Panc1 (cell line): ENCODE measurements around the gene ROMO1. TPM values are rescaled to one million over a fixed set of nuclear protein-coding genes. Genes with fewer than 3 reads are reported as not detected.
"Not testable (repeated sequence)": the region's sequence is repeated elsewhere in the genome, so short reads cannot be mapped to it uniquely, and the experiment has no call there.

Source experiments
- ATAC-seq: fragments of 200-7000 bp; cut with Tn5 transposase; 2 replicates; pipeline ENCODE4 v1.9.1; 2020; ENCODE audit warnings: mild to moderate bottlenecking, moderate library complexity
- BruUV-seq: library from RNA; stranded (reverse); fragments of 400-500 nt; replicated peaks from 2 replicates; lab custom pipeline; 2021; lab: Mats Ljungman, UMichigan
- CTCF ChIA-PET: fragments of 300-600 bp; sonication (Branson Sonifier 250); formaldehyde crosslinking; loops from one replicate; lab custom pipeline; 2022; ENCODE audit warnings: antibody characterized with exemption; lab: Charles Lee
- POLR2A ChIA-PET: fragments of 300-600 bp; sonication (Branson Sonifier 250); formaldehyde crosslinking; loops from one replicate; lab custom pipeline; 2022; ENCODE audit warnings: antibody characterized with exemption; lab: Charles Lee
- DNase-seq: peaks from one replicate; pipeline ENCODE4 v3.0.0-alpha.2; 2010; ENCODE audit warnings: low read depth, low spot score
- H3K27ac ChIP-seq: 2 replicates; pipeline ENCODE4 v1.5.1; 2011; ENCODE audit warnings: mild to moderate bottlenecking, low read length, inconsistent platforms
- H3K27me3 ChIP-seq: fragments of 200-500 bp; sonication (Bioruptor generic); 2 replicates; pipeline ENCODE4 v1.6.0; 2014; ENCODE audit warnings: low read length, inconsistent platforms; ENCODE audit not compliant: control insufficient read depth, insufficient read depth
- H3K36me3 ChIP-seq: fragments of 200-500 bp; sonication (Bioruptor generic); 2 replicates; pipeline ENCODE4 v1.5.1; 2014; ENCODE audit warnings: inconsistent platforms, mild to moderate bottlenecking, low read length, moderate library complexity; ENCODE audit not compliant: control insufficient read depth, insufficient read depth
- H3K4me1 ChIP-seq: 2 replicates; pipeline ENCODE4 v1.5.1; 2011; ENCODE audit warnings: inconsistent platforms, mild to moderate bottlenecking, low read length, moderate library complexity; ENCODE audit not compliant: control insufficient read depth, insufficient read depth
- H3K4me3 ChIP-seq, 2 experiments: 2 replicates each; pipeline ENCODE4 v1.5.1; 2011 to 2012; ENCODE audit warnings: low read depth in 2 of 2, low read length in 2 of 2, mild to moderate bottlenecking in 2 of 2, inconsistent platforms in 1 of 2, moderate library complexity in 1 of 2
- H3K9me3 ChIP-seq: fragments of 200-500 bp; sonication (Bioruptor generic); 2 replicates; pipeline ENCODE4 v1.5.1; 2014; ENCODE audit warnings: low read depth, mild to moderate bottlenecking, inconsistent platforms, low read length, moderate library complexity; ENCODE audit not compliant: control insufficient read depth, insufficient read depth
- CTCF ChIP-seq: fragments of 450-650 bp; IDR thresholded peaks from 2 replicates; pipeline ENCODE4 v1.5.1; 2017; ENCODE audit warnings: mild to moderate bottlenecking
- POLR2AphosphoS5 ChIP-seq: IDR thresholded peaks from 2 replicates; pipeline ENCODE4 v1.6.1; 2012; ENCODE audit warnings: mild to moderate bottlenecking, low read depth, low read length, moderate library complexity
- REST ChIP-seq, 2 experiments: IDR thresholded peaks; 2 replicates each; pipeline ENCODE4 v1.6.1; 2011 to 2012; ENCODE audit warnings: low read depth in 2 of 2, control low read depth in 1 of 2, low read length in 1 of 2, mild to moderate bottlenecking in 1 of 2, moderate library complexity in 1 of 2; ENCODE audit not compliant: insufficient read depth in 1 of 2
- SIN3A ChIP-seq: IDR thresholded peaks from 2 replicates; pipeline ENCODE4 v1.6.1; 2012; ENCODE audit warnings: low read depth, mild to moderate bottlenecking, low read length, moderate library complexity, borderline replicate concordance; ENCODE audit not compliant: insufficient read depth
- TCF7L2 ChIP-seq: IDR thresholded peaks from 2 replicates; pipeline ENCODE4 v1.6.1; 2011; ENCODE audit warnings: mild to moderate bottlenecking, low read depth, low read length, inconsistent platforms
- in situ Hi-C: cut with HindIII; loops from 2 replicates; pipeline ENCODE4 v1.10.0; 2016; ENCODE audit warnings: low sequenced_read_pairs, low pct_unique_long_range_greater_than_20kb
- intact Hi-C: fragments of 100-400 bp; cut with micrococcal nuclease; formaldehyde crosslinking; loops from one replicate; pipeline ENCODE4 v1.10.0; 2022; ENCODE audit not compliant: unreplicated experiment
- total RNA-seq: library from RNA; stranded (reverse); gene quantifications from one replicate; pipeline ENCODE4 v1.2.1, GENCODE V29; 2021; ENCODE audit not compliant: unreplicated experiment

ROMO1 gene
- total RNA-seq, 1 experiment from 2014 or later = 319 TPM

GRCh38 chr20:35711588-35712209 is 12.5 kb downstream of the ROMO1 start:
- H3K9me3 ChIP-seq = no peaks in the 10 kb centered on the region
- no peak for ATAC-seq
- no peaks in the 10 kb centered on the region for H3K4me1 ChIP-seq
- in situ Hi-C loops = no loop called here
- H3K27me3 ChIP-seq = no peaks in the 10 kb centered on the region
- ChIA-PET CTCF (no interaction called here), POLR2A (interaction anchor here (0.6 to 0.8 kb wide), 3 partner anchors 11 to 249 kb away, joined by 3 to 8 read pairs (median 3); no protein-coding TSS in a partner anchor)
- intact Hi-C loops = no loop called here
- no TSS peak for BruUV-seq
- no peak for DNase-seq
- H3K27ac ChIP-seq = no peak overlapping the region
- H3K36me3 ChIP-seq = peaks cover 90% of the 10 kb centered on the region
- H3K4me3 ChIP-seq = no peak overlapping the region
- TF ChIP-seq CTCF (no peak), REST (IDR thresholded peaks at IDR 0.05; ENCODE audit: insufficient read depth in 1 of 2, low read depth in 2 of 2, low read length in 1 of 2) (no peak), SIN3A (no peak), TCF7L2 (no peak), POLR2AphosphoS5 (no peak; the same call in 1 of the 2 replicates)

GRCh38 chr20:35713120-35713519 is 13.9 kb downstream of the ROMO1 start:
- DNase-seq = not testable (repeated sequence)

GRCh38 chr20:35714127-35714526 is 14.9 kb downstream of the ROMO1 start:
- peaks cover 76% of the 10 kb centered on the region for H3K36me3 ChIP-seq
- intact Hi-C loops = no loop called here
- in situ Hi-C loops = no loop called here
- CTCF ChIA-PET = no interaction called here
- no peak for ATAC-seq
- no TSS peak for BruUV-seq
- H3K27me3 ChIP-seq = no peaks in the 10 kb centered on the region
- H3K27ac ChIP-seq = no peak overlapping the region
- no peak for DNase-seq
- POLR2A ChIA-PET = no interaction called here
- TF ChIP-seq REST (IDR thresholded peaks at IDR 0.05; ENCODE audit: insufficient read depth in 1 of 2, low read depth in 2 of 2, low read length in 1 of 2) = no peak
- H3K4me1 ChIP-seq = no peaks in the 10 kb centered on the region
- no peak overlapping the region for H3K4me3 ChIP-seq
- no peaks in the 10 kb centered on the region for H3K9me3 ChIP-seq

More at GRCh38 chr20:35713120-35713519, 13.9 kb downstream of the ROMO1 start:
- H3K27ac ChIP-seq, H3K9me3 ChIP-seq, H3K4me1 ChIP-seq, ATAC-seq, CTCF ChIA-PET, intact Hi-C loops, H3K4me3 ChIP-seq, H3K27me3 ChIP-seq, BruUV-seq, in situ Hi-C loops: not testable (repeated sequence)
- POLR2A ChIA-PET = interaction anchor here (0.6 to 0.7 kb wide), 2 partner anchors 12 to 97 kb away, joined by 5 to 12 read pairs; no protein-coding TSS in a partner anchor
- peaks cover 86% of the 10 kb centered on the region for H3K36me3 ChIP-seq
